Activated CD4-positive, alpha-beta memory T cell treated with anti-CD3 and anti-CD28 coated beads for 36 hours (primary cell): ENCODE data around the gene NRBF2. TPM values are rescaled to one million over a fixed set of nuclear protein-coding genes. Genes with fewer than 3 reads are reported as not detected.
"Not testable (repeated sequence)": the region's sequence is repeated elsewhere in the genome, so short reads cannot be mapped to it uniquely, and the experiment has no call there.

Experiments used
- CTCF ChIA-PET: fragments of 350-600 bp; sonication (Branson Sonifier 250); formaldehyde crosslinking; loops from one replicate; lab custom pipeline; 2021; ENCODE audit warnings: antibody characterized with exemption, inconsistent platforms; lab: Charles Lee
- POLR2A ChIA-PET: fragments of 350-600 bp; sonication (Branson Sonifier 250); formaldehyde crosslinking; loops from one replicate; lab custom pipeline; 2021; ENCODE audit warnings: antibody characterized with exemption; lab: Charles Lee
- DNase-seq: peaks from one replicate; pipeline ENCODE4 v3.0.0-alpha.2; 2020
- H3K27ac Mint-ChIP-seq: one replicate; pipeline ENCODE4 v1.8.0; 2021; ENCODE audit warnings: mixed read lengths
- H3K27me3 Mint-ChIP-seq: one replicate; pipeline ENCODE4 v1.8.0; 2021; ENCODE audit warnings: mixed read lengths
- H3K36me3 Mint-ChIP-seq: one replicate; pipeline ENCODE4 v1.8.0; 2021; ENCODE audit warnings: mixed read lengths
- H3K4me1 Mint-ChIP-seq: one replicate; pipeline ENCODE4 v1.8.0; 2021; ENCODE audit warnings: low read depth, mixed read lengths
- H3K4me3 Mint-ChIP-seq: one replicate; pipeline ENCODE4 v1.8.0; 2021; ENCODE audit warnings: mild to moderate bottlenecking, mixed read lengths
- H3K9me3 Mint-ChIP-seq: one replicate; pipeline ENCODE4 v1.8.0; 2021; ENCODE audit warnings: mixed read lengths
- intact Hi-C: fragments of 100-400 bp; cut with micrococcal nuclease; formaldehyde crosslinking; loops from one replicate; pipeline ENCODE4 v1.15.1; 2023
- total RNA-seq, 2 experiments: library from RNA; stranded (reverse); gene quantifications; one replicate each; pipeline ENCODE4 v1.2.3, GENCODE V29; 2021

The NRBF2 gene
- 10 to 100 TPM; 21.3 to 21.7 TPM for total RNA-seq

GRCh38 chr10:63133056-63133820 lies at the start of gene NRBF2:
Gene NRBF2, plus strand, starts transcription at chr10:63133328. Its CDS starts 143 bp downstream, at chr10:63133471.
- Mint-ChIP-seq H3K27ac (peak within 1 kb of the TSS; percentile 91), H3K9me3 (peaks cover 9% of the 10 kb centered on the region), H3K36me3 (peaks cover 7% of the 10 kb centered on the region), H3K4me1 (peaks cover 32% of the 10 kb centered on the region), H3K4me3 (peak within 1 kb of the TSS; percentile 89), H3K27me3 (peaks cover 3% of the 10 kb centered on the region)
- ChIA-PET CTCF (interaction anchor here (0.7 to 2.7 kb wide), 11 partner anchors 9 to 587 kb away, joined by 3 to 12 read pairs (median 4); no protein-coding TSS in a partner anchor), POLR2A (interaction anchor here (1.0 to 1.6 kb wide), 5 partner anchors 12 to 317 kb away, joined by 3 to 8 read pairs (median 3); partner anchors contain the start of gene EGR2)
- peak; percentile 98 for DNase-seq
- intact Hi-C loops: loop anchor here (1.0 to 5.0 kb wide), 11 partner anchors 29 to 1231 kb away; partner anchors contain the start of genes ARID5B and EGR2

GRCh38 chr10:63083406-63083805 lies 49.7 kb upstream of the NRBF2 start:
- not testable (repeated sequence) for H3K4me3 Mint-ChIP-seq, H3K9me3 Mint-ChIP-seq, H3K4me1 Mint-ChIP-seq, H3K27me3 Mint-ChIP-seq, H3K36me3 Mint-ChIP-seq, H3K27ac Mint-ChIP-seq, DNase-seq
- POLR2A ChIA-PET: interaction anchor here (0.9 kb wide), 1 partner anchor 490 kb away, joined by 3 read pairs; no protein-coding TSS in a partner anchor
- intact Hi-C loops: loop anchor here (5.0 kb wide), 2 partner anchors 471 to 646 kb away; no protein-coding TSS in a partner anchor
- CTCF ChIA-PET: interaction anchor here (0.7 to 3.8 kb wide), 26 partner anchors 8 to 818 kb away, joined by 3 to 42 read pairs (median 4); partner anchors contain the start of genes EGR2 and NRBF2

GRCh38 chr10:63083904-63084689 lies 49.0 kb upstream of the NRBF2 start:
- H3K27me3 Mint-ChIP-seq: peaks cover 8% of the 10 kb centered on the region

DNA sequence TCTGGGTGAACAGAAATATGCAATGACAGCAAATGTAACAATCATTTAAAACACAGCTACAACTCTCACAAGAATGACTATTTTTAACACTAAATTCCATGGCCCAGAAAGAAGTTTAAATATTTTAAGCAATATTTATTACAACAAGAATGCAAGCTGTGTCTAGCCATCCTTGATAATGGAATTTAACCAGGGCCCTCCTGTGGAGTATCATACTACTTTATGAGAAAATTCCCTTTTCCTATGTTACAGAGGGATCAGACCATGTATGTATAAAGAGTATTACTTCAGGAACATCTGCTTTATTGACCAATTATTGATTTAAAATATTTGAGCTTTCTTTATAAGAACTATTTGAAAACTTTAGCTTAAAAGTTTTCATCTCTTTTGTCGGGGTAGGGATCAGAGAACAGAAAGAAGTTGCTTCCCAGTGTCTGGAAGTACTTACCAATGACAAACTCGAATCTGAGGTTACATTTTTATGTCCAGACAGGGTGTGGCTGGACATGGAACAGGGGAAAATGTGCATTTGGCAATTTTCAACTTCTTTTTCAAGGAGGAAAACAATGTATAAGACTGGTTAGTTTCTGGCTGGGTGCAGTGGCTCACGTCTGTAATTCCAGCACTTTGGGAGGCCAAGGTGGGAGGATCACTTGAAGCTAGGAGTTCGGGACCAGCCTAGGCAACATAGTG lies 48.3 kb upstream of the NRBF2 start:
- no peak for DNase-seq
- Mint-ChIP-seq H3K9me3 (no peaks in the 10 kb centered on the region), H3K4me1 (peaks cover 2% of the 10 kb centered on the region), H3K27ac (no peak overlapping the region), H3K36me3 (no peaks in the 10 kb centered on the region), H3K27me3 (peaks cover 8% of the 10 kb centered on the region), H3K4me3 (no peak overlapping the region)
- POLR2A ChIA-PET: no interaction called here
- intact Hi-C loops: loop anchor here (1.0 to 5.0 kb wide), 6 partner anchors 73 to 648 kb away; no protein-coding TSS in a partner anchor
- CTCF ChIA-PET: interaction anchor here (0.7 to 3.8 kb wide), 17 partner anchors 9 to 635 kb away, joined by 3 to 42 read pairs (median 6); partner anchors contain the start of genes EGR2 and NRBF2

More at GRCh38 chr10:63083904-63084689, 49.0 kb upstream of the NRBF2 start:
- POLR2A ChIA-PET: interaction anchor here (0.9 kb wide), 1 partner anchor 491 kb away, joined by 3 read pairs; no protein-coding TSS in a partner anchor
- intact Hi-C loops: loop anchor here (1.0 to 5.0 kb wide), 6 partner anchors 74 to 647 kb away; no protein-coding TSS in a partner anchor
- H3K9me3 Mint-ChIP-seq: no peaks in the 10 kb centered on the region
- DNase-seq: peak; percentile 51
- H3K27ac Mint-ChIP-seq: no peak overlapping the region
- H3K4me3 Mint-ChIP-seq: no peak overlapping the region
- H3K4me1 Mint-ChIP-seq: peaks cover 2% of the 10 kb centered on the region
- no peaks in the 10 kb centered on the region for H3K36me3 Mint-ChIP-seq
- CTCF ChIA-PET: interaction anchor here (0.7 to 3.8 kb wide), 32 partner anchors 8 to 819 kb away, joined by 3 to 42 read pairs (median 4); partner anchors contain the start of genes EGR2 and NRBF2

DNA sequence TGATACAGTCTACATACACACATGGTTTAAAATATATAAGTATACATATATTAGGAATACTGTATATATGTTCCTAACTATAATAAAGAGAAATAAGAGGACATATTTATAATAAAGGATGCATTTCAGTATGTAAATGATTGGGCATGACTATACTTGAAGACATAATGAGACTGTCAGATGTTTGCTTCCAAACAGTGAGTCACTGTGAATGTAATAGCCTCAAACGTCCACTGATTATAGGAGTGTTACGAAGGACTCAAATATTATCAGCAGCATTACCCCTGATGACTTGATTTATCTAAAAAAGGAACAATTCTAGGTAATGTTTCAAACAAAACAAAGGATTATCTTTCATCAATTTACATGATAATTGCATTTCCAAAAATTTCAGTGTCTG lies 39.9 kb upstream of the NRBF2 start:
- intact Hi-C loops: no loop called here
- Mint-ChIP-seq H3K4me1 (no peaks in the 10 kb centered on the region), H3K4me3 (no peak overlapping the region), H3K36me3 (no peaks in the 10 kb centered on the region), H3K27ac (no peak overlapping the region), H3K27me3 (peaks cover 6% of the 10 kb centered on the region), H3K9me3 (no peaks in the 10 kb centered on the region)
- CTCF ChIA-PET: no interaction called here
- POLR2A ChIA-PET: no interaction called here
- DNase-seq: no peak

DNA sequence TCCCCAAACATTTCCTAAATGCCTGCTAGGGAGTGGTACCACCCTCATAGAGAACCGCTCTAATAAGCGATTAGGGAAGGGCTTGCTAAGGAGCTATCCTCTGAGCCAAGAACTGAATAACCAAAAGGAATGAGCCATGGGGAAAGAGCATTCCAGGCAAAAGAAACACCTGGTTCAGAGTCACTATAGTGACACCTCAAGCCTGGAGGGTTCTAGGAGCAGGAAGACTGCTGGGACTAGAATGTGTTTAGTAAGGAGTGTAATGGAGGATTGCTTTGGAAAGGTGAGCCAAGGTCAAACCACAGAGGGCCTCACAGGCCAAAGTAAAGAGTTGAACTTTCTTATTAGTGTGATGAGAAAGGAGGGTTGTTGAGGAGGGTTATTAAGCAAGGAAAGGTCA lies 38.7 kb upstream of the NRBF2 start:
- Mint-ChIP-seq H3K9me3 (no peaks in the 10 kb centered on the region), H3K36me3 (no peaks in the 10 kb centered on the region), H3K27ac (no peak overlapping the region), H3K27me3 (peaks cover 6% of the 10 kb centered on the region), H3K4me3 (no peak overlapping the region), H3K4me1 (no peaks in the 10 kb centered on the region)
- CTCF ChIA-PET: no interaction called here
- POLR2A ChIA-PET: no interaction called here
- intact Hi-C loops: no loop called here
- no peak for DNase-seq

DNA sequence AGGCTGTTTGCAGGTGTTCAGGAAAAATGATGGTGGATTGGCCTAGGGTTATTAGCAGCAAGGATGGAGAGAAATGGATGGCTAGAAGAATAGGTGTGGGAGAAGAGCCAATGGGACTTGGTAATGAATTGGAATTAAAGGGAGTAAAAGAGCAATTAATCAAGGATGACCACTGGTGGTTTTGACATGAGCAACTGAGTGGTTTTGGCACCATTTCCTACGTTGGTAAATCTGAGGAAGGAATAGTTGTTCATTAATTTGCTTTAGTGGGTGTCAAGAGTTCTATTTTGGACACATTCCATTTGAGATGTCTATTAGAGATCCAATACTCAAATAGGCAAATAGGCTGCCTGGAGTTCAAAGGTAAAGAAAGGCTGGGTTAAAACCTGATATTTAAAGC lies 38.2 kb upstream of the NRBF2 start:
- Mint-ChIP-seq H3K4me1 (no peaks in the 10 kb centered on the region), H3K9me3 (no peaks in the 10 kb centered on the region), H3K36me3 (no peaks in the 10 kb centered on the region), H3K27me3 (peaks cover 6% of the 10 kb centered on the region), H3K4me3 (no peak overlapping the region), H3K27ac (no peak overlapping the region)
- POLR2A ChIA-PET: no interaction called here
- intact Hi-C loops: no loop called here
- CTCF ChIA-PET: no interaction called here
- DNase-seq: no peak

DNA sequence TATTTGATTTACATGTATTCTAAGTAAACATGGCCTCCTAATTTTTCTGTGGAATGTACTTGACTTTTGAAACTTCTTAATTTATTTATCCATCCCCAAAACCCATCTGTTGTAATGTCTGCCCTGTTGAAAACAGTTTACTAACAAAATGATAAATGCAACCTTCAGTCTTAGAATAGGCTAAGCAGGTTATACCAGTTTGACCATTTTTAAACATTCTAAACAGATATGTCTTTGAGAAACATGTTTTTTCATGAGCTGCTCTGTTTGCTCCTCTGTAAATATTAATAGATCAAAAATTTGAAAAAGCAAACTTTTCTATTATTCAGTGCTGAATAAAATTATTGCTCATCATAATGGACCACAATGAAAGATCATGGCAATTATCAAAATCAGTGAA lies 33.4 kb upstream of the NRBF2 start:
- CTCF ChIA-PET: interaction anchor here (1.5 kb wide), 1 partner anchor 16 kb away, joined by 5 read pairs; no protein-coding TSS in a partner anchor
- no peak overlapping the region for H3K27ac Mint-ChIP-seq

DNA sequence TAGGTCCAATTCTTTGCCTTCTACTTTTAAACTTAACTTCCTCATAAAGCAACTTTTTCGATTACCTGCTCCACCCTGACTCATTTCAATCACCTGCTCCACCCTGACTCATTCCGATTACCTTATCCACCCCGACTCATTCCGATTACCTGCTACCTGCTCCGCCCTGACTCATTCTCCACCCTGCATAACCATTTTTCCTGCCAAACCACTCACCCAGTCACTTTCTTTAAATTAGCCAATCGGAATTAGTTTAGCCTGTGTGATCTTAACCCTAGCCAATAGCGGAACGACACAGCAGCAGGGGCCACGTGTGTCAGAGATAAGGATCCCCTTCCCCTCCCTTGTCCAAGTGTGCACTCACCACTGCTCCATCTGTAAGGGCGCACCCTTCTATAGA lies 32.0 kb upstream of the NRBF2 start:
- DNase-seq, H3K4me3 Mint-ChIP-seq, H3K27ac Mint-ChIP-seq, POLR2A ChIA-PET, H3K36me3 Mint-ChIP-seq, H3K9me3 Mint-ChIP-seq: not testable (repeated sequence)
- peaks cover 13% of the 10 kb centered on the region for H3K27me3 Mint-ChIP-seq
- peaks cover 13% of the 10 kb centered on the region for H3K4me1 Mint-ChIP-seq
- intact Hi-C loops: loop anchor here (5.0 kb wide), 1 partner anchor 56 kb away; no protein-coding TSS in a partner anchor
- CTCF ChIA-PET: interaction anchor here (1.5 kb wide), 1 partner anchor 17 kb away, joined by 5 read pairs; no protein-coding TSS in a partner anchor

More for the DNA sequence above, 33.4 kb upstream of the NRBF2 start:
- POLR2A ChIA-PET: no interaction called here
- no peak overlapping the region for H3K4me3 Mint-ChIP-seq
- intact Hi-C loops: loop anchor here (5.0 kb wide), 1 partner anchor 58 kb away; no protein-coding TSS in a partner anchor
- no peak for DNase-seq
- H3K9me3 Mint-ChIP-seq: no peaks in the 10 kb centered on the region
- H3K36me3 Mint-ChIP-seq: no peaks in the 10 kb centered on the region
- H3K27me3 Mint-ChIP-seq: peaks cover 14% of the 10 kb centered on the region
- peaks cover 13% of the 10 kb centered on the region for H3K4me1 Mint-ChIP-seq

DNA sequence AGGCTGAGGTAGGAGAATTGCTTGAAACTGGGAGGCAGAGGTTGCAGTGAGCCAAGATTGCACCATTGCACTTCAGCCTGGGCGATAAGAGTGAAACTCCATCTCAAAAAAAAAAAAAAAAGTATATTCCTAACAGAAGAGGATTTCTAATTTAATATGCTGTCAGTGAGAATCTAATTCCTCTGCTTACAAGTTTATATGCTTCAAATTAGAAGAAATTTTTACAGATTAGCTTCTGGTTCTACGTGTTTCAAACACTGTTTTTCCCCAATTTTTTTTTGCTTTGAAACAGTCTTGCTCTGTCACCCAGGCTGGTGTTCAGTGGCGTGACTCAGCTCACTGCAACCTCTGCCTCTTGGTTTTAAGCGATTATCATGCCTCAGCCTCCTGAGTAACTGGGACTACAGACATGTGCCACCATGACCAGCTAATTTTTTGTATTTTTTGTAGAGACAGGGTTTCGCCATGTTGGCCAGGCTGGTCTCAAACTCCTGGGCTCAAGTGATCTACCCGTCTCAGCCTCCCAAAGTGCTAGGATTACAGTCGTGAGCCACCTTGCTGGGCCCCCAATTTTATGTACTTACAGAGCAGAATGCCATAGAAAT lies 30.7 kb upstream of the NRBF2 start:
- CTCF ChIA-PET: interaction anchor here (1.0 kb wide), 1 partner anchor 508 kb away, joined by 3 read pairs; no protein-coding TSS in a partner anchor
- DNase-seq: peak; percentile 41

More for the DNA sequence above, 30.7 kb upstream of the NRBF2 start:
- not testable (repeated sequence) for H3K4me3 Mint-ChIP-seq, H3K9me3 Mint-ChIP-seq, H3K27ac Mint-ChIP-seq, H3K36me3 Mint-ChIP-seq
- peaks cover 13% of the 10 kb centered on the region for H3K4me1 Mint-ChIP-seq
- H3K27me3 Mint-ChIP-seq: peaks cover 16% of the 10 kb centered on the region
- POLR2A ChIA-PET: interaction anchor here (0.6 to 0.7 kb wide), 2 partner anchors 574 to 604 kb away, joined by 3 to 4 read pairs; no protein-coding TSS in a partner anchor
- intact Hi-C loops: loop anchor here (5.0 kb wide), 1 partner anchor 55 kb away; no protein-coding TSS in a partner anchor
